SK-N-MC (cell line): ENCODE results near the gene C2CD4C.

Source experiments
- EZH2 ChIP-seq: fragments of 200-600 bp; sonication (generic); IDR thresholded peaks from one replicate; pipeline ENCODE4 v1.6.1; 2017; ENCODE audit warnings: antibody characterized with exemption
- POLR2AphosphoS5 ChIP-seq: IDR thresholded peaks from 2 replicates; pipeline ENCODE4 v1.6.1; 2012; ENCODE audit warnings: mild to moderate bottlenecking, low read depth, low read length, borderline replicate concordance

- no peak for TF ChIP-seq EZH2
- no peak for TF ChIP-seq POLR2AphosphoS5
Measured at GRCh38 chr19:419721-420515, 11.0 kb upstream of the C2CD4C start.
